ENCODE results near the gene RPS19BP1. TPM values are rescaled to one million over a fixed set of nuclear protein-coding genes. Genes with fewer than 3 reads are reported as not detected.

RPS19BP1 gene
- total RNA-seq, 1 experiment from 2014 or later = 80.4 TPM

DNA sequence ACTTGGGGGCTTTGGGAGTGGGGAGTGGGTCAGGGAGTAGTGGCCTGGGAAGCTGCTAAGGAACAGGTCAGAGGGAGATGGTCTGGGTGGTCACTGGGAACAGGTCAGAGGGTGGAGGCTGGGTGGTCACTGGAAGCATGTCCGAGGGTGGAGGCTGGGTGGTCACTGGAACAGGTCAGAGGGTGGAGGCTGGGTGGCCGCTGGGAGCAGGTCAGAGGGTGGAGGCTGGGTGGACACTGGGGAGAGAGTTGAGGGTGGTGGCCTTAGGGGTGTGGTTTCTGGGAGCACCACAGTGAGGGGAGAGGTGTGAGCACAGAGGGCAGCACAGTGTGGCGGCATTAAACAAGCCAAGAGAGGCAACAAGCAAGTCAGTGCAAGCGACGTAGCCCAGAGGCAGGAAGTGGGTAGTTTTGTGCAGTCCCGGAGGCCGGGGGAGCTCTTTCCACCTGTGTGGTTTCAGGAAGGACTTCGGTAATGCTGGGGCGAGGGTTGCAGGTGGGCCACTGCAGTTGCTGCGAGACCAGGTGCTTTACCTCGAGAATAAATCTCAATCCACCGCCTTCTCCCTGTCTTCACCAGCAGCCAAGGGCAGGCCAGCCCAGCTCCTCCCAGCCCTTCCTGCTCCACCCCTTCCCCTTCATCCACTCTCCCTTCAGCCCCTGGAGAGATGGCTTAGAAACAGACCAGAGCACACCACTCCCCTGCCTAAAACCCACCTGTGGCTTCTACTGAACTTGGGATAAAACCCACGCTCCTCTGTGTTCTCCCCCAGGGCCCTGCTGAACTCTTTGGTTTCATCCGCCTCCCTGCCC, 34.8 kb upstream of the RPS19BP1 start:
- Histone ChIP-seq H3K27ac (ENCODE audit: low read depth, low read length) (no peak overlapping the region), H3K4me3 (replicated peaks in 1 of 2; ENCODE audit: low read depth in 1 of 2, low read length in 2 of 2) (no peak overlapping the region), H3K9ac (ENCODE audit: low read length) (no peak overlapping the region), H3K4me1 (ENCODE audit: control insufficient read depth in 1 of 2, insufficient read depth in 2 of 2, low read length in 2 of 2) (peaks cover 0 to 5% of the 10 kb centered on the region in 2 experiments; a peak in 2 of 4 replicates), H4K20me1 (ENCODE audit: insufficient read depth) (no peaks in the 10 kb centered on the region), H3K9me3 (ENCODE audit: control insufficient read depth in 1 of 2, insufficient read depth in 1 of 2, low read depth in 1 of 2, low read length in 2 of 2) (peaks cover 0 to 3% of the 10 kb centered on the region in 2 experiments; a peak in 1 of 4 replicates), H3K79me2 (ENCODE audit: insufficient read depth, low read length) (no peaks in the 10 kb centered on the region), H3K36me3 (ENCODE audit: control insufficient read depth in 1 of 2, insufficient read depth in 2 of 2, low read length in 2 of 2) (no peaks in the 10 kb centered on the region), H3K27me3 (ENCODE audit: insufficient read depth, low read length) (no peaks in the 10 kb centered on the region), H3K4me2 (ENCODE audit: low read length) (no peak overlapping the region), H2AFZ (ENCODE audit: low read depth, low read length, poor library complexity, severe bottlenecking) (no peak overlapping the region), H3K9me2 (ENCODE audit: insufficient read depth) (no peaks in the 10 kb centered on the region)
- TF ChIP-seq TCF7L2 (IDR thresholded peaks at IDR 0.05; ENCODE audit: borderline replicate concordance, extremely low read depth, insufficient read depth, insufficient read length) (no peak), SIN3A (IDR thresholded peaks at IDR 0.05; ENCODE audit: low read depth) (no peak), EZH2 (IDR thresholded peaks at IDR 0.05) (no peak), JUND (IDR thresholded peaks at IDR 0.05) (no peak), CBX3 (IDR thresholded peaks at IDR 0.05; ENCODE audit: low read depth) (no peak), POLR2A (IDR thresholded peaks at IDR 0.05; ENCODE audit: borderline replicate concordance, extremely low read depth, insufficient read depth, insufficient read length) (no peak), FOSL1 (IDR thresholded peaks at IDR 0.05; ENCODE audit: low read depth) (no peak), SRF (IDR thresholded peaks at IDR 0.05; ENCODE audit: low read depth) (no peak), POLR2AphosphoS5 (IDR thresholded peaks at IDR 0.05; ENCODE audit: low read depth, low read length) (no peak), RAD21 (IDR thresholded peaks at IDR 0.05; ENCODE audit: low read depth) (no peak), SP1 (IDR thresholded peaks at IDR 0.05; ENCODE audit: low read depth) (no peak), ZNF274 (IDR thresholded peaks at IDR 0.05; ENCODE audit: low read depth, low read length) (no peak), EZH2phosphoT487 (IDR thresholded peaks at IDR 0.05; ENCODE audit: borderline replicate concordance) (no peak), CEBPB (IDR thresholded peaks at IDR 0.05; ENCODE audit: low read depth) (no peak), YY1 (IDR thresholded peaks at IDR 0.05; ENCODE audit: extremely low read depth, insufficient replicate concordance, low read depth, low read length) (no peak)
- TF ChIP-seq, protein P1, sequence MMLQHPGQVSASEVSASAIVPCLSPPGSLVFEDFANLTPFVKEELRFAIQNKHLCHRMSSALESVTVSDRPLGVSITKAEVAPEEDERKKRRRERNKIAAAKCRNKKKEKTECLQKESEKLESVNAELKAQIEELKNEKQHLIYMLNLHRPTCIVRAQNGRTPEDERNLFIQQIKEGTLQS (IDR thresholded peaks at IDR 0.05) = no peak
- TF ChIP-seq, protein P2, sequence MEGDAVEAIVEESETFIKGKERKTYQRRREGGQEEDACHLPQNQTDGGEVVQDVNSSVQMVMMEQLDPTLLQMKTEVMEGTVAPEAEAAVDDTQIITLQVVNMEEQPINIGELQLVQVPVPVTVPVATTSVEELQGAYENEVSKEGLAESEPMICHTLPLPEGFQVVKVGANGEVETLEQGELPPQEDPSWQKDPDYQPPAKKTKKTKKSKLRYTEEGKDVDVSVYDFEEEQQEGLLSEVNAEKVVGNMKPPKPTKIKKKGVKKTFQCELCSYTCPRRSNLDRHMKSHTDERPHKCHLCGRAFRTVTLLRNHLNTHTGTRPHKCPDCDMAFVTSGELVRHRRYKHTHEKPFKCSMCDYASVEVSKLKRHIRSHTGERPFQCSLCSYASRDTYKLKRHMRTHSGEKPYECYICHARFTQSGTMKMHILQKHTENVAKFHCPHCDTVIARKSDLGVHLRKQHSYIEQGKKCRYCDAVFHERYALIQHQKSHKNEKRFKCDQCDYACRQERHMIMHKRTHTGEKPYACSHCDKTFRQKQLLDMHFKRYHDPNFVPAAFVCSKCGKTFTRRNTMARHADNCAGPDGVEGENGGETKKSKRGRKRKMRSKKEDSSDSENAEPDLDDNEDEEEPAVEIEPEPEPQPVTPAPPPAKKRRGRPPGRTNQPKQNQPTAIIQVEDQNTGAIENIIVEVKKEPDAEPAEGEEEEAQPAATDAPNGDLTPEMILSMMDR (IDR thresholded peaks at IDR 0.05 in 2 of 3, conservative IDR thresholded peaks at IDR 0.05 in 1 of 3; ENCODE audit: borderline replicate concordance in 1 of 3, insufficient read depth in 1 of 3, low read depth in 2 of 3, low read length in 2 of 3) = no peak
- TF ChIP-seq, protein P3, sequence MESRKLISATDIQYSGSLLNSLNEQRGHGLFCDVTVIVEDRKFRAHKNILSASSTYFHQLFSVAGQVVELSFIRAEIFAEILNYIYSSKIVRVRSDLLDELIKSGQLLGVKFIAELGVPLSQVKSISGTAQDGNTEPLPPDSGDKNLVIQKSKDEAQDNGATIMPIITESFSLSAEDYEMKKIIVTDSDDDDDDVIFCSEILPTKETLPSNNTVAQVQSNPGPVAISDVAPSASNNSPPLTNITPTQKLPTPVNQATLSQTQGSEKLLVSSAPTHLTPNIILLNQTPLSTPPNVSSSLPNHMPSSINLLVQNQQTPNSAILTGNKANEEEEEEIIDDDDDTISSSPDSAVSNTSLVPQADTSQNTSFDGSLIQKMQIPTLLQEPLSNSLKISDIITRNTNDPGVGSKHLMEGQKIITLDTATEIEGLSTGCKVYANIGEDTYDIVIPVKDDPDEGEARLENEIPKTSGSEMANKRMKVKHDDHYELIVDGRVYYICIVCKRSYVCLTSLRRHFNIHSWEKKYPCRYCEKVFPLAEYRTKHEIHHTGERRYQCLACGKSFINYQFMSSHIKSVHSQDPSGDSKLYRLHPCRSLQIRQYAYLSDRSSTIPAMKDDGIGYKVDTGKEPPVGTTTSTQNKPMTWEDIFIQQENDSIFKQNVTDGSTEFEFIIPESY (IDR thresholded peaks at IDR 0.05; ENCODE audit: extremely low read depth, insufficient replicate concordance, low read length) = no peak
- TF ChIP-seq, protein P4, sequence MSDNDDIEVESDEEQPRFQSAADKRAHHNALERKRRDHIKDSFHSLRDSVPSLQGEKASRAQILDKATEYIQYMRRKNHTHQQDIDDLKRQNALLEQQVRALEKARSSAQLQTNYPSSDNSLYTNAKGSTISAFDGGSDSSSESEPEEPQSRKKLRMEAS (IDR thresholded peaks at IDR 0.05) = no peak
- POLR2A ChIA-PET = no interaction called here
- BruUV-seq (replicated peaks) = no TSS peak
- ATAC-seq = no peak
- CTCF ChIA-PET = no interaction called here
- intact Hi-C loops (cut with micrococcal nuclease) = no loop called here
- RAD21 ChIA-PET (ENCODE audit: low non-redundant PET in 1 of 2, low total read pairs in 2 of 2, uncharacterized antibody in 2 of 2, unreplicated experiment in 2 of 2) = no interaction called here
- DNase-seq (ENCODE audit: low read depth, low spot score) = no peak
